DOHH2 (cell line): ENCODE data around the gene B4GALNT4.

Source experiments
- CTCF ChIP-seq: fragments of 200-600 bp; sonication (generic); IDR thresholded peaks from one replicate; pipeline ENCODE4 v1.5.1; 2014; ENCODE audit warnings: antibody characterized with exemption, mild to moderate bottlenecking, low read depth, low read length; ENCODE audit not compliant: poor library complexity, severe bottlenecking
- EZH2phosphoT487 ChIP-seq: fragments of 200-600 bp; sonication (generic); IDR thresholded peaks from 2 replicates; pipeline ENCODE4 v1.6.1; 2017; ENCODE audit warnings: borderline replicate concordance, mild to moderate bottlenecking, antibody characterized with exemption, low read length, moderate library complexity, mixed read lengths

GRCh38 chr11:350723-351255 lies 18.5 kb upstream of the B4GALNT4 start:
- TF ChIP-seq CTCF (no peak), EZH2phosphoT487 (no peak)
